Loucy (cell line): ENCODE results near the gene SF3B3.

Experiments used
- EZH2phosphoT487 ChIP-seq: fragments of 200-600 bp; IDR thresholded peaks from 2 replicates; pipeline ENCODE4 v1.6.1; 2018; ENCODE audit warnings: antibody characterized with exemption, mild to moderate bottlenecking, moderate library complexity, borderline replicate concordance
- TF ChIP-seq, protein P1 (sequence below): fragments of 200-600 bp; sonication (generic); conservative IDR thresholded peaks from 2 replicates; pipeline ENCODE4 v1.5.1; 2014; ENCODE audit warnings: mild to moderate bottlenecking, antibody characterized with exemption, low read length

DNA sequence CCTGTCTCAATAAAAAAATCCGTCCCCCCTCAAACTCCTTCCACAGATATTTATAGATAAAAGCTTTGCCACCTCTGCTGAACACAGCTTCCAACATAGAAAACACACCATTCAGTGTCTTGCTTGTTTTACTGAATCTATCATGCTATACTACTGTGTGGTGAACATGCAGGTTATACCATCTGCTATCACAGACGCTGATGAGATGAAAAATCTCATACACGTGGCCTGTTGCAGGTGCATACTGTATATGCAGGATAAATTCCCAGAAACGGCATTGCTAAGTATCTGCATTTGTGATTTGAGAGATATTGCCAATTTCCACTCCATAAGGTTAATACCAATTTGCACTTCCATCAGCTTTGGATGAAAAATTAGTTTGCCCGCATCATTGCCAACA lies 92.3 kb downstream of the SF3B3 start:
- TF ChIP-seq, protein P1, sequence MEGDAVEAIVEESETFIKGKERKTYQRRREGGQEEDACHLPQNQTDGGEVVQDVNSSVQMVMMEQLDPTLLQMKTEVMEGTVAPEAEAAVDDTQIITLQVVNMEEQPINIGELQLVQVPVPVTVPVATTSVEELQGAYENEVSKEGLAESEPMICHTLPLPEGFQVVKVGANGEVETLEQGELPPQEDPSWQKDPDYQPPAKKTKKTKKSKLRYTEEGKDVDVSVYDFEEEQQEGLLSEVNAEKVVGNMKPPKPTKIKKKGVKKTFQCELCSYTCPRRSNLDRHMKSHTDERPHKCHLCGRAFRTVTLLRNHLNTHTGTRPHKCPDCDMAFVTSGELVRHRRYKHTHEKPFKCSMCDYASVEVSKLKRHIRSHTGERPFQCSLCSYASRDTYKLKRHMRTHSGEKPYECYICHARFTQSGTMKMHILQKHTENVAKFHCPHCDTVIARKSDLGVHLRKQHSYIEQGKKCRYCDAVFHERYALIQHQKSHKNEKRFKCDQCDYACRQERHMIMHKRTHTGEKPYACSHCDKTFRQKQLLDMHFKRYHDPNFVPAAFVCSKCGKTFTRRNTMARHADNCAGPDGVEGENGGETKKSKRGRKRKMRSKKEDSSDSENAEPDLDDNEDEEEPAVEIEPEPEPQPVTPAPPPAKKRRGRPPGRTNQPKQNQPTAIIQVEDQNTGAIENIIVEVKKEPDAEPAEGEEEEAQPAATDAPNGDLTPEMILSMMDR, result no peak
- TF ChIP-seq EZH2phosphoT487, result no peak
